ENCODE measurements around the gene TYSND1.
"Not testable (repeated sequence)": the region's sequence is repeated elsewhere in the genome, so short reads cannot be mapped to it uniquely, and the experiment has no call there.

TYSND1 gene

GRCh38 chr10:70118196-70118595 is 28.3 kb downstream of the TYSND1 start:
- TF ChIP-seq ZNF274 (IDR thresholded peaks at IDR 0.05; ENCODE audit: low read depth, low read length) = no peak
- no peak overlapping the region for H3K4me3 ChIP-seq (ENCODE audit: low read length)

DNA sequence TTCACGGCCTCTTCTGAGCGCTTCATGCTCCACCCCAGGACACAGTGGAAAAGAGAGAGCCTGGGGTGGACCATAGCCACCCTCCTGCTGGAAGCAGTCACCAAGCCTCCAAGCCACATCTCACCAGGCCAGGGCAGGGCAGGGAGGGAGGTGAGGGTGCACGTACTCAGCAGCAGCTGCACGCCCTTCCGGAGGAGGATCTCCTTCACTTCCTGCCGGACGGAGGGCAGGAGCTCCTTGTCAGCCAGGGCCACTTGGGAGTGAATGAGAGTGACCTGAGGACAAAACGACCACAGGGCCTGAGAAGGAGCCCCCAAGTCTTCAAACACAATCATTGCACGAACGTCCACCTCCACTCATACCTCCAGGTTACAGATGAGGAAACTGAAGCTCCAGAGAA is 28.9 kb downstream of the TYSND1 start:
- H3K4me3 ChIP-seq (ENCODE audit: low read length) = no peak overlapping the region
- no peak for TF ChIP-seq ZNF274 (IDR thresholded peaks at IDR 0.05; ENCODE audit: low read depth, low read length)

DNA sequence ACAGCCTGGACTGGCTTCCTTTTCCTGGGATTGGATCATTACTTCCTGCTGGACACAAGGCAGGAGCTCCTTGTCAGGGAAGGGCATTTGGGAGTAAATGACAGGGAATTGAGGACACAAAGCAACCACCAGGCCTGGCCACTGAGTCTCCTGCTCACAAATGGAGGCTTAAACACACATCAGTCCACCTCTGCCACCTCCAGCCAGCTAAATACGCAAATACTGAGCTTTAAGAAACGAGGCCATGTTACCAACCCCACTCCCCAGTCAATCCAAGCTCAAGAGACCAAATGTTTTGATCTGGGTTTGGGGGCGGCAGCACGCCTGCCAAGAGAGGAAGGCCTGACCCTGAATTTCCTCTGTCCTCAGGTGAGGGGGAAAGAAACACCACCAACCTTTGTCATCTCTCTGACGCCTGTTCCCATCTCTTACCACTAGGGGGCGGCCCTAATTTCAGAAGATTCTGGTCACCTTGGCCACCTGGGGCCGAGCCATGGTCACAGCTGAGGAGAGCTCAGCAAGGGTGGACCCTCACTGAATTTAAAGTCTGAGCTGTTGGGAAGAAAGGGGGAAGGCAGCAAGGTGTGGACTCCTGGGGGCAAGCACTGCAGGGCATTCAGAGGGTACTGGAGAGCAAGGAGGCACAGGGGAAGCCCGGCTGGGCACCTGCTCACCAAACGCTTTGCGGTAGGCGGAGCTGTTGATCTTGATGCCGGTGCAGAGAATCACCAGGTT is 30.4 kb downstream of the TYSND1 start:
- no peak overlapping the region for H3K4me3 ChIP-seq (ENCODE audit: low read length)
- no peak for TF ChIP-seq ZNF274 (IDR thresholded peaks at IDR 0.05; ENCODE audit: low read depth, low read length)

- no peak for TF ChIP-seq ZNF274 (IDR thresholded peaks at IDR 0.05; ENCODE audit: low read depth, low read length)
- H3K4me3 ChIP-seq (ENCODE audit: low read length) = no peak overlapping the region
Observed at GRCh38 chr10:70114902-70115301, 31.6 kb downstream of the TYSND1 start.

DNA sequence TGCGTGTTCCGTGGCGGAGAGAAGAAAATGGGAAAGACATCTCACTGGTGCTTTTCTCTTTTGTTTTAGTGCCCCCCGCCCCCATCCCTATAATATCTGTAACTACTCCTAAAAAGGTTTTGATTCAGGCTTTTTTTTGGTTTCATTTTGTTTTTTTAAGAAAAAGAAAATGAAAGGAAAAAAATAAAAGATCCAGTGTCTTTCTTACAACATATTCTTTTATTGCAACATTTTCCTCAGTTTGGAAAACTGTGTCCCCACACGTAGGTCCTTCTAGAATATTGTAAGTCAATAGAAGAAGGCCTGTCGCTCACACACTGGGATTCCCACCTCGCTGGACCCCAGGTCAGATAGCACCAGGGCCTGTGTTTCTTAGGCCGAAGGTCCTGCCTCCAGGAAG is 34.4 kb downstream of the TYSND1 start:
- TF ChIP-seq ZNF274 (IDR thresholded peaks at IDR 0.05; ENCODE audit: low read depth, low read length) = no peak
- H3K4me3 ChIP-seq (ENCODE audit: low read length) = no peak overlapping the region

GRCh38 chr10:70111496-70111895 is 35.0 kb downstream of the TYSND1 start:
- H3K4me3 ChIP-seq (ENCODE audit: low read length) = no peak overlapping the region
- no peak for TF ChIP-seq ZNF274 (IDR thresholded peaks at IDR 0.05; ENCODE audit: low read depth, low read length)

DNA sequence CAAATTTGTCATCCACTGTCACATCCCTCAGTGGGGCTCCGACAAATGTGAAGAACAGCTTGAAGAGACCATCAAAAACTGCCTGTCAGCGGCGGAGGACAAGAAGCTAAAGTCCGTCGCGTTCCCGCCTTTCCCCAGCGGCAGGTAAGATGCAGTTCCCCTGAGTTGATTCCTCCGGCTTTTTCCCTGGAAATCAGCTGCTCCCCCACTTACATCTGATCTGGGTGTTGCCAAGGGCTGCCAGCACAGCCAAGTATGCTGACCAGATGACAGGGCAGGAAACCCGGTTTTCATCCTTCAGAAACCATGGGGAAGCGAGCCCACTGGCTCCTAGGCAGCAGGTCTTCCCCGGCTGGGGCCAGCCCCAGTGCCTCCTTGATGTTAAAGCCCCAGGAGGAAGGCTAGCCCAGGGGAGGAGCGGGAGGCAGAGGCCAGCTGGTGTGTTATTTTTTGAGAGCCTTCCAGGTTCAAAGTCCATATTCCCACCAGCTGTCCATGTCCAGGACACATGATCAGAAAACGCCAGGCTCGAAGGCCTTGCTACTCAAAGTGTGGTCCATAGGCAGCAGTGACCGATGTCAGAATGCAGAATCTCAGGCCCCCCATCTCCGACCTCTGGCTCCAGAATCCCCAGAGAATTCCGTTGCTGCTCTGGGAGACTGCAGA is 37.3 kb downstream of the TYSND1 start:
- no peak overlapping the region for H3K4me3 ChIP-seq (ENCODE audit: low read length)
- TF ChIP-seq ZNF274 (IDR thresholded peaks at IDR 0.05; ENCODE audit: low read depth, low read length) = no peak

DNA sequence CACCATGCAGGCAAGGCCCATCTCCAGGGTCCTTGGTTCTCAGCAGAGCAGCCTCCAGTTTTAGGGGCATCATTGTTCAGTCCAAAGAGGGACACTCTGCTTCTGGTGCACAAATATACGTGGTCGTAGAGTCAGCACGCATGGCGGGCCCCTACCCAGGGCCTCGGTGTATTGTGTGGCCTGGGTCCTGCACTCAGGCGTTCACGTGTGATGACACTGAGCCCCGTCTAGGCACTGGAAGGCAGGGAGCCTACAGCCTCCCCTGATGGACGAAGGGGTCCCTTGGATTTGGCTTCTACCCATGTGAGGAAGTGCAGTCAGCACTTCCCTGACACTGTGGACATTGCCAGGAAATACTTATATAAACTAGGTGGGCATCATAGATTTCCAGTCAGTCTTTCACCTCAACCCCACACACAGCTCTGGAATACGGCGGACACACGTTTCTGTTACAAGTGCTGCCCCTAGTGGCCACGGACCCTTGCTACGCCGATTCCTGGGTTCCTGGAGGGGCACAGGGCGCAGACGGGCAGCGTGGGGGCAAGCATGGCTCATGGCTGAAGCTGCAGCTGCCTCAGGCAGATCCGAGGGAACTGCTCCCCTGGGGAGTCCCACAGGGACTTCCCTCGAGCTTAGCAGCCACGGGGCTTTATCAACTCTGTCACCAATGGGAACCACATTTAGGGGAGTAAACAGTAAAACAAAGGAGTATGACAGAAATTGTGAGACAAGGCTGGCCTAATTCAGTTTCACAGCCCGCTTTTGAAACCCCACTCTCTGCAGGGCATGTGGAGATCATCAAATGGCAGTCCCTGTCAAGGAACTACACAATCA is 39.3 kb downstream of the TYSND1 start:
- TF ChIP-seq ZNF274 (IDR thresholded peaks at IDR 0.05; ENCODE audit: low read depth, low read length) = no peak

DNA sequence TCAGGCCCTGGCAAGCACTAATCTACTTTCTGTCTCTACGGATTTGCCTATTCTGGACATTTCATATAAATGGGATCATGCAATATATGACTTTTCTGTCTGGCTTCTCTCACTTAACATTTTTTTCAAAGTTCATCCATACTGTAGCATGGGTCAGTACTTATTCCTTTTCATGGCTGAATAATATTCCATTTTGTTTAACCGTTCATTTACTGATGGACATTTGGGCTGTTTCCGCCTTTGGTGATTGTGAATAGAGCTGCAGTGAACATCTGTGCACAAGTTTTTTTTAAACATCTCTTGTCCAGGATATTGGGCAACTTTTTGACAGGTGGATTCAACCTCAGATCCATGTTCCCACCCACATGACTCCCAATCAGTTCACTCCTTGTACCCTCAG is 44.8 kb downstream of the TYSND1 start:
- no peak overlapping the region for H3K4me3 ChIP-seq (ENCODE audit: low read length)
- TF ChIP-seq ZNF274 (IDR thresholded peaks at IDR 0.05; ENCODE audit: low read depth, low read length) = no peak

More for the DNA sequence above, 39.3 kb downstream of the TYSND1 start:
- H3K4me3 ChIP-seq (ENCODE audit: low read length) = no peak overlapping the region

DNA sequence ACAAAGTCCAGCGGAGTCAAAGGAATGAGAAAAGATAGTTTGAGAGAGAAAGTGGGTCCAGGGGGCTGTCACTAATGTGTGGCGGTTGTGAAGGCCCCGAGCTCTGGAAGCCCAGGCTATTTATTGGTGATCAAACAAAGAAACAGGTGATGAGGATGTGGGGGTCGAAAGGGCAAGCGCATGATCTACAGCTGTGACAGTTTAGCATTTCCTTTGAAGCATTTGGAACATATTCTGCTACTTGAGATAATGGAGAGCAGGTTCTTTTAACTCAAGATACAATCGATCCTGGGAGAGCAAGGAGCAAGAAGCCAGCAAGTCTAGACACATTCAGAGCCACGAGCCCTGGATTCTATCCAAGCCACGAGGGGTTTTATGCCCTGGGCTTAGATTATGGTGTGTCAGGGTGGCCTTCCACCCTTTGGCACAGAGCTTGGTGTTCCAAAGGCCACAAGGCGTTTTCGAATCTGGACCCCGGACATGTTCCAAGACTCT is 45.4 kb downstream of the TYSND1 start:
- H3K4me3 ChIP-seq (ENCODE audit: low read length) = not testable (repeated sequence)

- H3K4me3 ChIP-seq (ENCODE audit: low read length) = no peak overlapping the region
- no peak for TF ChIP-seq ZNF274 (IDR thresholded peaks at IDR 0.05; ENCODE audit: low read depth, low read length)
Observed at GRCh38 chr10:70098271-70098670, 48.2 kb downstream of the TYSND1 start.

- TF ChIP-seq ZNF274 (IDR thresholded peaks at IDR 0.05; ENCODE audit: low read depth, low read length) = no peak
- H3K4me3 ChIP-seq (ENCODE audit: low read length) = no peak overlapping the region
Observed at GRCh38 chr10:70097459-70097858, 49.0 kb downstream of the TYSND1 start.

- H3K4me3 ChIP-seq (ENCODE audit: low read length) = no peak overlapping the region
- no peak for TF ChIP-seq ZNF274 (IDR thresholded peaks at IDR 0.05; ENCODE audit: low read depth, low read length)
Observed at GRCh38 chr10:70096705-70097420, 49.6 kb downstream of the TYSND1 start.

Data from GM08714 (cell line).